Measurements from ENCODE around the gene FANCG.

Gene FANCG

DNA sequence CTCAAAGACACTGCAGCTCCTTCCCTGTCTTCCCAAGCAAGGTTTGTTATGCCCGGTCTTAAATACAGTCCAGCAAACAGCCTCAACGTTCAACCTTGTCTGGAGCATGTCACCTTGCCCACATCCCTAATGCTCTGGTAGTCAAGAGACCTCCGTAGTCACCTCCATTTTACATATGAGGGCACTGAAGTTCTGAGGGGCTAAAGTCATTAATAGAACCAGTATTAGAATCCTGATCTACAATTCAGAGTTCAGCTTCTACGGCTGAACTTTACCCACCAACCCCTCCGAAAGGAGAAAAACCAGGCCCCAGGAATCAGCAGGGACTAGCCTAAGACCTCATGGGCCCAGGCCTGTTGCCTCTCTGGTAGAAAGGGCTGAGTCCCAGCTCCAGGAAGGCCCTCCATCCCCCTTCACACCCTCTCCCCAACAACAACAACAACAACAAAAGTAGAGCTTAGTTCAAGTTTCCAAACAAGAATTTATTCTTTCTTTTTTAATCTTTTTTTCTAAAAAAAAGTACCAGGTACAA is 24.0 kb upstream of the FANCG start:
- ATAC-seq, result no peak

DNA sequence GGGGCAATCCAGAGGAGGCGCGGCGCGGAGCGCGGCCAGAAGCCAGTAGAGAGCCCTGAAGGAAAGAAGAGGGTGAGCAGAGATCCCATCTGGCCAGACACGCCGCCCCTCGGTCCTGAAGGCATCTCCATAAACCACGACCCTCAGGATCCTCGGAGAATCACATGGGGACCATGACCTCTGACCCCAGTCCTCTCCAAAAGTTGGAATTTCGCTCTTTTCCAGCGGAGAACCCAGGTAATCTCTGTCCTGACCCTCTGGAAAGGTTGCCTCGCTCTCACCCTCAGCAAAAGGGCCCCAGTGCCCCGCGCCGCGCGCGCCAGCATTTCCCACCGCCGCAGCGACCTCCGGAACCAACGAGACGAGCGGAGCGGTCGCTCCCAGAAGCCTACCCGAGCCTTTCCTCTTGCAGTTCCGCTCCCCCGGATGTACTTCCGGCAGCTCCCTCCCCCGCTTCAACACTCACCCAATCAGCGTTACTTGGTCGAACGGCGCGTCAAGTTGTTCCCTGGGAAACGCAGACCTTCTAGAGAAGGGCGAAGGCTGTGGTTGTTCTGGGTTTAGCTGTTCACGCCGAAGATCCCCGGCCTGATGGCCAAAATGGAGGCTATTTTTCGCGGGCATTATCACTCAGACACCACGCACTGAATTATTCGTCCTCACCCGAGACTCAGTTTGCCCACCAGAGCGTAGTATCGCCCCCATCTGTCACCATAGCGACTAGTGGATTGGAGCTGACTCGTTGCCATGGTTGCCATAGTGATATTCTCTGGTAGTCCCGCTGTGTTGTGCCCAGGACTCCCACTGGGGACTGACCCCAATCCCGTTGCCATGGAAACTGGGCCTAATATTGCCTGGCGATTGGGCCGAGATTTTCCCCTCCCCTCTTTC is 23.3 kb upstream of the FANCG start, which contains the start of gene STOML2:
Gene STOML2 (minus strand): TSS at position 363 of the 891 bp plus-strand sequence. CDS start 37 bp downstream, at position 326.
- ATAC-seq, result peak; percentile 99 to 100

DNA sequence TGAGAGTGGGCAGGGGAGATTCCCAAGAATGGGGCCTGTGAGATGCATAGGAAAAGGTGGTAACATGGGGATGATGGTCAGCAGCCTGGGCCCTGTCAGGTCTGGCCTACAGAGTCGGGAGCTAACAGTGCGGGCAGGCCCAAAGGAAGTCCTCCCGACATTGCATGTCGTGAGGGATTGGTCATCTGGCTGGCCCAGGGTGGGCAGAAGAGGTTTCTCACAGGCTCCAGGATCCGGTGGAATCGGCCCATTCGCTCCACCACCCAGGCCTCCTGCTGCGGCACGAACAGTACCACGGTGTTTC is 22.7 kb upstream of the FANCG start:
- peak; percentile 6 to 7 for ATAC-seq

DNA sequence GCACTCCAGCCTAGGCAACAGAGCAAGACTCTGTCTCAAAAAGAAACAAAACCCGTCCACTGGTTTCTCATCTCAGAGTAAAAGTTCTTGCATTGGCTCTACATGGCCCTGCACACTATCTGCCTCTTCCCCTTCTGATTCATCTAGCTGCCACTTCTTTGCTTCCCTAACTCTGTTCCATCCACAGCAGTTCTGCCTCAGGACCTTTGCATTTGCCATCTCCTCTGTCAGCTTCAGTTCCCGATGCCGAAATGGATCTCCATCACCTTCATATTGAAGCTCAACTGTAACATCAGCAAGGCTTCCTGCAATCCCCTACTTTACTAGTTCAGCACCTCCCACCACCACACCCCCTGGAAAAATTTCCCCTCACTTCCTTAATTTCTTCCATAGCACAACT is 17.8 kb upstream of the FANCG start:
- ATAC-seq, result no peak

DNA sequence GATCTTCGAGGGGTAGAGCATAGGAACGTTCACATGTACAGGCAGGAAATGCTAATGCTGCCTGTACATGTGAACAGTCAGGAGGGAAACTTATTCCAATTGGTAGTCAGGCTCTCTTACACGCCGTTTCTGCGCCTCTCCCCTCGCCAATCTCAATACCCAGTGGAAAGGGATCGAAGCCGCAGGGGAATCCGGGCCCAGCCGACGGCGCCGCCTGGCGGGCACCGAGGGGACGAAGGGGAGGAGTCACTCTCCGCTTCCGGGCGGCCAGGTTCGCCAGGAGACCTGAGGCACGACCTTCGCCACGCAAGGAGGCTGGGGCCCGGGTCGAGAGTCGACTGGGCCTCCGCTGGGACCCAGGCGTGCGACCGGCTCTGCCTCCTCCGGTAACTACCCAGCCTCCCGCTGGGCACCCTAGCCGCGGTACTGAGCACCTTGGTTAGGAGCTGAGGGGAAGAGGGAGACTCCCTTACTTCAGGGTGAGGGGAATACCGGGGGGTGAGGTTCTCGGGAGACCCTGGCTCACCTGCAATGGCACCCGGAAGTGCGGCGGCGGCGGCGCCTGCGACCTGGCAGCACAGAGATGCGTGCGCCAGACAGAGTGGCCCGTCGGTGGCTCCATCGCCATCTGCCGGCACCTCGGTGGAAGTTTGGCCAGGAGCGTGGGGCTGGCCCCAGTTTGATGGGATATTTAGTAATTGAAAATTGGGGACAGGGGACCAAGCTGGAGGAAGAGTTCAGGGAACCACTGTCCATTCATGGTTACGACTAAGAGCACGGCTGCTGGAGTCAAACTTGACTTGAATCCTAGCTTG is 16.5 kb upstream of the FANCG start, which contains the start of gene PIGO:
Gene PIGO (minus strand): TSS at position 557 of the 815 bp plus-strand sequence. CDS start 1,026 bp downstream, outside the sequence.
- ATAC-seq, result peak; percentile 90 to 93

GRCh38 chr9:35091536-35091935 is 11.8 kb upstream of the FANCG start:
- no peak for ATAC-seq

DNA sequence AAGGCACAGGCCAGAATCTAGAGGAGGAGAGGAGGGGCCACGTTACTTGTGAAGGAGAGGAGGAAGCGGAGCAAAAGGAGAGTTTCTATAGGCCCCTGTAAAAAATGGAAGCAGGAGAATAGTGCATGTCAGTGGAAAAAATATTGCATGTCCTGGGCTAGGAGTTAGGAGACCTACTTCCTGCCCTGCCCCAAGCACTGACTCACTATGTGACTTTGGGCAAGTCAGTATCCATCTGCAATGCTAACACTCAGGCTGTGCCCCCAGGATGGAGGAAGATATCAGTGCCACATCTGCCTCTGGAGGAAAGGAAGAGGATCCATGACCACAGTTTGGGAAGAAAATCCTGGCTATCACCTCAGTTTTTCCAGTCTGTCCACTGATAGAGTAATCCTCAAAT is 9.7 kb upstream of the FANCG start:
- ATAC-seq, result no peak

- no peak for ATAC-seq
These were observed 5.3 kb upstream of the FANCG start for GRCh38 chr9:35085078-35085477.

GRCh38 chr9:35079041-35079425 is 709 bp downstream of the FANCG start:
- ATAC-seq, result no peak

- no peak for ATAC-seq
These were observed 1.7 kb downstream of the FANCG start for GRCh38 chr9:35078066-35078465.

GRCh38 chr9:35076848-35077247 is 2.9 kb downstream of the FANCG start:
- ATAC-seq, result no peak

DNA sequence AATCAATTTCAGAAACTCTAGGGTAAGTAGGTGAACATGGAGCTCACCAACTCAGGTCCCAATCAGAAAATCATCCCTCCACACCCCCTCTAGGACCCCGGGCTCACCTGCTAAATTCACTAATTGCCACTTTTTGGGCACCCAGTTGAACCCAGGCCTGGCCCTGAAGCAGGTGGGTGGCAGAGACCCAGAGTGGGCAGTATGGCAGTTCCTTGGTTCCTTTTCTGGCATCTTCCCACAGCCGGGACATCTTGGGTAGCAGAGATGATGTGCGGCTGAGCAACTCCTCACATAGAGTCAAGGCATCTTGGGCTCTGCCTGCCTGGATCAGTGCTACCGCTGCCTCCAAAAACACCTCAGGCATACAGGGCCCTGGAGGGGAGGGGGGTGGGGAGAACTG is 4.4 kb downstream of the FANCG start:
- no peak for ATAC-seq

DNA sequence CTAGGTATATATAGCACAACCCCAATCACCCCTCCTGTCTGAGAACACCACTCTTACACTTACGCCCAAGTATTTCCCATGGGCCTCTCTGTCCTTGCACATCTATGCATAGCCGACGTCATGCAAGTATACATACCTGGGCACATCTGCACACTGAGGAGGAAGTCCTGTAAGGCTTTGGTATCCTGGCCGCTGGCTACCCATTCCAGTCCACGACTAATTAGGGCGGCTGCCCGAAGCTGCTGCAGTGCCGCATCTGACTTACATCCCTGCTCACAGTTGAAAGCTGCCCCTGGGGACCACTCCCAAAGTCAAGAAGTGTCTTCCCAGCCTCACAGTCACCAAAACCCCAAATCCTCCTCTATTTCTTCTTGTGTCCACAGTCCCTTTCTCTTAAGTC is 5.0 kb downstream of the FANCG start:
- ATAC-seq, result no peak

DNA sequence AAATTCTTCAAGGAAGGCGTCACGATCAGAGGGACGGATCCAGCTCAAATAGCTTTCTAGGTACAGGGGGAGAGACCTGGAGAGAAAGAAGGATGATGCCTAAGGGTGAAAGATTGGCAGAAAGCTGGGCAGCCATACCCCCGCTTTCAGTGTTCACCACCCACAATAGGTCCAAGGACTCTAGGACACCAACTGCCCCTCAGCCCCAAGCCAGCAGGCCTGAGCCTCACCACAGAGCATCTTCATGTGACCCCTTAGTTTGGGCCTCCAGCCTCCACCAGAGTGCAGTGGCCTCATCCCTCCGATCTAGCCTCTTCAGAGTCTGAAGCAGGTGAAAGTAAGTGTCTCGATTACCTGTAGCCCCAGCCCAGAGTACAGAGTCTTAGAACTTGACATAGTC is 5.6 kb downstream of the FANCG start:
- no peak for ATAC-seq

DNA sequence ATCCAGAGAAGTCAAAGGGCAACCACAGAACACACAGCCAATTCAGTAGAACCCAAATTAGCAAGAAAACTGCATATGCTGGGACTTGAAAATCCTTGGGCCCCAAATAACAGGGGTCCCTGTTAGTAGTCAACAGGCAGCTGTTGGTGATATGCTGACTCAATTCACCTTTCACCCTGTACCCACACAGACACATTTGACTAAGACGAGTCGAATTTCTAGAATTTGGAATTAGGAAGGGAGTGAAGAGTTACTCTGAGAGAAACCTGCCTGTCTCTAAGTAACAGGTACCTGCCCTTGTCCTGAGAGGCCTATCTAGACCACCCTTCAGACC is 6.5 kb downstream of the FANCG start:
- peak; percentile 14 to 24 for ATAC-seq

DNA sequence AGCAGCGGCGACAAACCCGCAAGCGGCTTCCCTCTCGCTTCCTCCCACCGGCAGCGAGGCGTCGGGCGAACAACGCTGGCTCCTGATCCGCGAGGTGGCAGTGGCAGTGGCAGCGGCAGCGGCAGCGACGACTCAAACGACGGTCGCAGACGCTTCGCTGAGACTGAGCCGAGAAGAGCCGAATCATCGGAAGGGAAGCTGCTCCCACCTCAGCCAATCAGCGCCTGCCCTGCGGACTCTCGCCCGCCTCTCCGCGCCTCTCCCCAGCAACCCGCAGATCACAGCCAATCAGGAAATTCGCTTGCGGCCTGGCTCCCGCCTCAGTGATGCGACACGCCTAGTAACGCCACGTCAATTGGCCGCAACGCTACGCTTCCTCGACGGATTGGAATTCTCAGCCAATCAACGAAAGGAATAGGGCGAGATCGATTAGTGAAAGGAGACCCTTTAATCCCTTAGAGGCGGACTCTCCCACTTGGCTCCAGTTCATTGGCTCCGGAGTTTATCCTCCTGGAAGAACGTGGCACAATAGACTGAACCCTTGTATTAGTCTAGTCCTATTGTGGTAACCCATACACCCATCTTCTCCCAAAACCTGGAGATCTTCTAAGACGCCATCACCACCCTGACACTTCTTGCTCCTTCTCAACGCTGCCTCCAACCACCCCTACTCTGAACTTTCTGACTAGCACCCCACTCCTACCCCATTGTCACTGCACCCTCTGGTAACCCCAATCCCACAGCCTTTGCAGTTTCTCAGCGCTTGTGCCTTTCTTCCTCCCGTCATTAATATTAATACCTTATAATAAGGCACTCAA is 7.1 kb downstream of the FANCG start, which contains the start of gene VCP:
Gene VCP (minus strand): TSS at position 165 of the 818 bp plus-strand sequence. CDS start 272 bp downstream, outside the sequence.
- peak; percentile 83 to 87 for ATAC-seq

DNA sequence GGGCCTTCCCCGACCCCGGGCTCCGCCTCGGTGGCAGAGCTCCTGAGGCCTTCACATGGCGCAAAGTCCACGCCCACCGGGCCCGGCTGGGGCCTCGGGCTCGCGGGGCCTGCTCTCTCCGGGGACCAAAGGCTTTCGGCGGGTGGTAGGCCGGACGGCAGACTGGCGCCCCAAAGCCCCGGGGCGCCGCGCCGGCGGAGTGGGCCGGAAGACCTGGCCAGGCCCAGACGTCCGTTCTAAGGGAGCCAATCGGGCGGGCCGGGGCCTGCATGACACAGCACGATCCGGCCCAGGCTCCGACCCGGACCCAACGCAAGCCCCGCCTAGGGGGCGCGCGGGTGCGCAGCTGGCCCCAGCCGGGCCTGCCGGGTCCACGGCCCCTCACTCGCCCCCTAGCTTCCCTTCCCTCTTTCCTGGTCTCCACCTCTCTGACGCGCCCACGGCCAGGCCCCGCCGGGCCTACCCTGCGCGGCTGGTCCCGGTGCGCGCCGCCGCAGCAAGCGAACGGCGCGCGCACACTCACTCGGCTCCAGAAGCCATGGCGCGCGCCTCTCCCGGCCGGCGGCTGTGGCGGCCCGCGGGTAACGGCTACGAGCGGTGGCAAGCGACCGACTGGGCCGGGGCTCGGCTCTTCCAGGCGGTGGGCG is 7.8 kb downstream of the FANCG start:
- peak; percentile 39 to 53 for ATAC-seq

DNA sequence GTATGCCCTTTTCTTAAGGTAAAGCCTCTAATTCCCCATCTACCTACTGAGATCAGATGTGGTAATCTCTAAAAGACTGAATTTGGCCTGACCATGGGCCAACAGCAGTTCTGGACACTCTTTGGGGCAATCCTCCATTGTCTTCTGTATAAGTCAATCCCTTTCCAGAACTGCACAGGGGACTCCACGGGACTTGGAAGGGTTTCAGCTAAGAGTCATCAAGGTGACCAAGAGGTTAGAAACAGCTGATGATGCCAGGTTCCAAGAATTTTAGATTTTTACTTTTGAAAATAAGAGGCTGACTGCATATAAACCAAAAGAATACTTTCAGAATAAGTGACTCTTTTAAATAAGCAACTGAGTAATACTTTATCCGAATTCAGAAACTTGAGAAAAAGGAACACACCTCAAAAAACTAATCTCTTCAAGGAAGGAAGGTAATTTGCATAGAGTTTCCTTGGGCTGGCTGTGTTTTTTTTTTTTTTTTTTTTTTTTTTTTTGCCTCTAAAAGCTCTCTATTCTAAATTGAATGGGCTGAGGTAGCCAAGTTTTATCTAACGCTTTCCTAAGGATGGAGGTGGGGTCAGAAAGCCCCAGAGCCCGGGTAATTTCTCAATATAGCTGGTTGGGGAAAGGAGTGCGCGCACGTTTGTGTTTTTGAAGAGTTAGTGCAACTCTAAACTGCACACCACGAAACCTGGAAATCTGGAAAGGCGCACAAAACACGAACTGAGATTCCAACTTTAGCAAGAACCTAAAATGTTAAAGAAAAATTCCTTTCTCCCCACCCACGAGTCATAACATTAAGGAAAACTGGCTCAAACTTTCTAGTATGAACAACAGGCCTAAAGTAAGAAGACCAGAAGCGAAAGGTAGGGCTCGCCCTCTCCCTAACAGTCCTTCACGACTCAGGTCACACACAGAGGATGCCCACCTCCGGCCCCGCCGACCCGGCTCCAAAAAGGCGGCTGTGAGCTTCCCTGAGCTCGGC is 8.6 kb downstream of the FANCG start:
- peak; percentile 2 to 9 for ATAC-seq

DNA sequence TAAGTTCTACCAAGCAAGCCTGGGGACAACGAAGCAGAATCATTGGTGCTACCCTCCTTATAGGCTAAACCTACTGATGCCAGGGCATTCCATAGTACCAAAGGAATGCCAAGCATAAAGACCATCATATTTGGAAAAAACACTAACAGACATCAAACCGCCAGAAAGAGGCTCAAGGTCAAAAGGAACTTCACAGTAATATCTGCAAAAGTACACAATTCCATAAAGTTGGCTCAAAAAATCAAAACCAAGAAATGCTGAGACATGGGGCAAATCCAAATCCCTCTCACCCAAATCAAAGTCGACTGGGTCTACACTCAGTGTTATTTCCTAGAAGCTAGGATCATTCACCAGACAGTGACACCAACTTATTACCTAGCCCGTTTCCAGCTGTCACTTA is 10.7 kb downstream of the FANCG start:
- no peak for ATAC-seq

- ATAC-seq, result no peak
These were observed 12.7 kb downstream of the FANCG start for GRCh38 chr9:35067056-35067455.
